NCI-H2081 treated with DMSO at 0.1 percent for 48 hours (cell line): ENCODE data around the gene FUT2.

Experiments used
- DNase-seq: peaks from one replicate; lab custom pipeline; 2025; lab: John Stamatoyannopoulos, UW

The FUT2 gene

GRCh38 chr19:48728911-48729664 is 33.3 kb downstream of the FUT2 start:
- DNase-seq: no peak

GRCh38 chr19:48731452-48731851 is 35.7 kb downstream of the FUT2 start:
- no peak for DNase-seq

- DNase-seq: no peak
These were observed 38.9 kb downstream of the FUT2 start for GRCh38 chr19:48734625-48735024.

DNA sequence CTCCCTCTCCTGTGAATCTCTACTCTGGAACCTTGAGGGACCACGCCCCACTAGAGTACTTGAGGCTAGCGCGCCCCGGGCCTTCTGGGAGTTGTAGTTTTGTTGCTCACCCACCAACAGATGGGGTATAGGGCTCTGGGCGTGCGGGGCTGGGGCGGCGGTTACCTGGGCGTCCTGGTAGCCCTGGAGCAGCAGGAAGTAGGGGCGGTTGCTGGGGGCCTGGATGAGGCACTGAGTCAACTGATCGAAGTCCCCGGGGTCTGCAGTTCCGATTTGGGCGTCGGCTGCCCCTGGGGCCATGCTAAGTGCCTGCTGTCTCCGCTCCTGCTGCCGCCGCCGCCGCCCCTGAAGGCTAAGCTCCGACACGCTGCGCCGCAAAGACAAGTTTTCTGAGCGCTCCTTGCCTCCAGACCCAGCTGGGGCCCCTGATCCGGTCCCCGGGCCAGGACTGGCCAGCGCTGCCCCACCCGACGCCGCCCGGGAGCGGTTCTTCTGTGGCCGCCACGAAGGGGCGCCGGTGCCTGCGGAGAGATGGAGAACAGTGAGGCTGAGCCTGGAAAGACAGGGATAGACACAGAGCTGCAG is 39.4 kb downstream of the FUT2 start:
- DNase-seq: no peak

- DNase-seq: no peak
These were observed 41.7 kb downstream of the FUT2 start for GRCh38 chr19:48737360-48737998.

DNA sequence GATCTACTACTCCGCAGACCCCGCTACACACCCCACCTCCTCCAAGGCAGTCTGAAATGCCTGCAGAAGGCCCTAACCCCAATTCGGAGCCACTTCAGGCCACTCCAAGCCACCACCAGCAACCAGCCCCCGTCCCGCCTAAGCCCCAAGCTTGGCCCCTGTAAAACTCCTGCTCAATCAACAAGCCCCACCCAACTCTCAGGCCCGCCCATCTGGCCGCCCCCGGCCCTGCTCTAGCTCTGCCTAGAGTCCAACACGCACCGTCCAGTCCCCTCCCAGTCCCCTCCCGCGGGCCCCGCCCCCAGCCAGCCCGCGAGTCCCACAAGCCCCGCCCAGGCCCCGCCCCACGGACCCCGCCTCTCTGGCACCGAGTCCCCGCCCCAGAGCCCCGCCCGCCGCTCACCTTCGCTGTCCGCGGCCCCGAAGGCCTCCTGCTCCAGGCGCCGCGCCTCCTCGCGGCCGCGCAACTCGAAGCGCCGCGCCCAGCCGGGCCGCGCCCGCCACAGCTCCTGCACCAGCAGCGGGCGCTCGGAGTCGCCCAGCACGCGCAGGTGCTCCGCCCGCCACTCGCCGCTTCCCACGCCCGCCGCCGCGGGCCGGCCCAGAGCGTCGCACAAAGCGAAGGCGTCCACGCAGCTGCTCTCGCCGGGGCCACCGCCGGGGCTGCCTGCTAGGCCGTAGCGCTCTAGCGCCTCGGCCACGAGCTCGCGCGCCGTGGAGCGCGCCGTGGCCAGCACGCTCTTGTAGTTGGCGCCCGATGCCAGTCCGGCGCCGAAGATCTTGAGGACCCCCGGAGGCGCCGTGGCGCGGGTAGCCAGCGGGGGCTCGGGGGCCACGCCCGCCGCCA is 43.0 kb downstream of the FUT2 start:
- peak; percentile 49 for DNase-seq

DNA sequence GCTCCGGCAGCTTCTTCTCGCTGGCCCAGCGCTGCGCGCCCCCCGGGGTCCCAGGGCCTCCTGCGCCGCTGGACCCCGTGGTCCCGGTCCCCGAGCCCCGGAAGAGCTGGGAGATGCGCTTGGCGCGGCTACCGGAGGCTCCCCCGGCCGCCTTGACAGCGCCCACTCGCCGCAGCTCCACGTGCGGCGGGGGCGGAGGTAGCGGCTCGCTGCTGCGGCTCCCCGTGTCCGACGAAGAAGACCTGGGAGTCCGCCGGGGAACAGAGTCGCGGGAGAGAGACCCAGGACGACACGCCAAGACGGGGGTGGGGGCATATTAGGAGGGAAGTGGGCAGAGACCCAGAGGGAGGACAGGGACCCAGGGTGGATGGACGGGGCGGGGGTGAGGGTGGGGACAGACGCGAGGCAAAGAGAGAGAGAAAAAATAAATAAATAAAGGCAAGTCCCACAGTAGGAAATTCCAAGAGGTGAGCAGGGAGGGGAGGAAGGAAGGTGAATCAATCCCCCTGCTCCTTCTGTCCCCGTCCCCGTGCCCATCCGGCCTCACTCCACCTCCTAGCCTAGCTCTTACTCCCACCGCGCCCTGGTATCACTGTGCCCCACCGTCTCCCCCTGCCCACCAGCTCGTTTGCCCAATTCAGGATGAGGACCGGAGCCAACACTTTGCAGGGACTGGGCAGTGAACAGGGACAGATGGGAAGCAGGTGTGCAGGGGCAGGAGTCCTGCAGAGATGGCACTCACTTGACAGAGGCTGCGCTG is 43.8 kb downstream of the FUT2 start:
- peak; percentile 31 for DNase-seq

GRCh38 chr19:48740164-48740972 is 44.6 kb downstream of the FUT2 start, which contains the start of gene RASIP1:
Gene RASIP1 (minus strand): TSS chr19:48740610. CDS start chr19:48740282, 328 bp downstream.
- no peak for DNase-seq

GRCh38 chr19:48741129-48741999 is 45.6 kb downstream of the FUT2 start:
- no peak for DNase-seq

- DNase-seq: no peak
These were observed 46.3 kb downstream of the FUT2 start for GRCh38 chr19:48742096-48742495.

- DNase-seq: no peak
These were observed 49.6 kb downstream of the FUT2 start for GRCh38 chr19:48745208-48745995.

DNA sequence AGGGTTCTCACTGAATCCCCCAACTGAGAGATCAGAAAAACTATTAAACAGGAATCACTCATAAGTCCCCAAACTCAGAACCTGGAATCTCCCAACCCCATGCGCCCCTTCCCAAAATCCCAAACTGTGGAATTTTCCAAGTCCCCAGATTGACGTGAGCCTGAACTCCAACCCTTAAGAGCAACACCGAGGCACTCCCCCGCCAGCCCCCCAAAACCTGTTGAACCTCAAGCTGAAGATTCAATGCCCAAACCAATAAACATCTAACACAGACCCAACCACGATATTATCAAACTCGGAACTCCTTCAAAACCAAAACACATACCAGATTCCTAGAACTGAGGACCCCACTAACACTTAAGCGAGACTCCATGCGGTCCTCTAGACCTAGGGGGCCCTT is 50.3 kb downstream of the FUT2 start:
- no peak for DNase-seq

- DNase-seq: no peak
These were observed 51.2 kb downstream of the FUT2 start, which contains the start of gene IZUMO1 for GRCh38 chr19:48746738-48747575. Gene IZUMO1 (minus strand): TSS chr19:48746909. CDS start chr19:48745859, 1,050 bp downstream.

GRCh38 chr19:48749571-48750198 is 53.9 kb downstream of the FUT2 start:
- DNase-seq: no peak

DNA sequence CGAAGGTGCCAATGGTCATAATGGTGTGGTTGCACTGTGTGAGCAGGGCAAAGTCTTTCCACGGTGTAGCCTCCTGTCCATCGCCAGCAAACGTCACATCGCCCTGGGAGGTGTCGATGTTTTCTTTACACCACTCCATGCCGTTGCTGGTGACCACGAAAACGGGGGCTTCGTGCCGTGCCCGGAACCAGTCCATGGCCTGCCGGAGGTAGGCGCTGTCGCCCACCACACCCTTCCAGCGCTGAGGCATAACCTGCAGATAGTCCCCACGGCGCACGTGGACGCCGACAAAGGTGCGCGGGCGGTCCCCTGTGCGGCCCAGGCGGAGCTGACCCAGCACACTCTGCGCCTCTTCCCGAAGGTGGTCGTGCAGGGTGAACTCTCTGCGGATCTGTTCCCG is 54.6 kb downstream of the FUT2 start:
- DNase-seq: no peak

DNA sequence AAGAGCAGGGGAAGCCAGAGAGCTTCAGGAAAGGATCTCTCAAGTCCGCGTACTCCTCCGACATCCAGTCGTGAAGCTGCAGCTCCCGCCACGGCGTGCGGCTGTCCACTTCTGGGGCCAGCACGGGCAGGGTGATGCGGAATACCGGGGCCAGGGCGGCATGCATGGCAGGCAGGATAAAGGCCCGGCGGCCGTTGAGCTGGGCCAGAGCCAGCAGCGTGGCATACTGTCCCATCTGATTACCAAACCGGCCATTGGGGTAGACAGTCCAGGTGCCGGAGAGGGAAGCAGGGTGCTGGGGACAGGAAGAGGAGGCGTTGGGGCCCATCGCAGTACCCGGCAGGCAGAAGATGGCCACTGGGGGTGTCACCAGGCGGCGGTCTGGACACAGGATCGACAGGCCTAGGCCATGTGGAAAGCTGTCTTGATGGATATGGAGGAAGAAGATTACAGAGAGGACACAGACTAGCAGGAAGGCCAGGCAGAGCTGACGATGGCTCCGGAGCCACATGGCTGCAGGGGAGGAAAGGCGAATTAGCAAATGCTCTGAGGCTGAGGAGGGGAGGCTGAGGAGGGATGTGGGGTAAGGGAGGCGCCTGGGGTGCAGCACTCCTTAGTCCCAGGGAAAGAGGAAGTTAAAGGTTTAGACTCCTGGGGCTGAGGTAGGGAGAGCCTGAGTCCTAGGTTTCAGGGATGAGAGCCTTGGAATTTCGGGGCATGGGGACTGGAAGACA is 55.2 kb downstream of the FUT2 start:
- no peak for DNase-seq
